ENCODE measurements around the gene PHOSPHO2.

DNA sequence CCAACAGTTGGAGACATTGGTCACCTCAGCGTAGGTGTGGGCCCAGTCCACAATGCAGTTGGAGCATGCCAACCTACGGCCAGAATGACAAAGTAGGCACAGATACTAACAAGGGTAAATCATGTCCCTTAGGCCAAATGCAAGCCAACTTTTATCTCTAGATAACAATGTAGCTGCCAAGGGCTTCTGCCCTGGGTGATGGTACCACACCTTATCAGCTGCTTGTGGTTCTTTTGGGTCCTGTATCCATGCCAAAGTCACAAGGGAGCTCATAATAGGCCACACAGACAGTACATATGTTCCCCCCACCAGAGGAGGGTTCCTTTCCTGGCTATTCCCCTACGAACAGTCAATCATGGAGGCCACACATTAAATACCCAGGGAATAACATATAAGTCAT is 19.1 kb downstream of the PHOSPHO2 start:
- no peak for TF ChIP-seq POLR2A (IDR thresholded peaks at IDR 0.05)
- TF ChIP-seq, protein P1, sequence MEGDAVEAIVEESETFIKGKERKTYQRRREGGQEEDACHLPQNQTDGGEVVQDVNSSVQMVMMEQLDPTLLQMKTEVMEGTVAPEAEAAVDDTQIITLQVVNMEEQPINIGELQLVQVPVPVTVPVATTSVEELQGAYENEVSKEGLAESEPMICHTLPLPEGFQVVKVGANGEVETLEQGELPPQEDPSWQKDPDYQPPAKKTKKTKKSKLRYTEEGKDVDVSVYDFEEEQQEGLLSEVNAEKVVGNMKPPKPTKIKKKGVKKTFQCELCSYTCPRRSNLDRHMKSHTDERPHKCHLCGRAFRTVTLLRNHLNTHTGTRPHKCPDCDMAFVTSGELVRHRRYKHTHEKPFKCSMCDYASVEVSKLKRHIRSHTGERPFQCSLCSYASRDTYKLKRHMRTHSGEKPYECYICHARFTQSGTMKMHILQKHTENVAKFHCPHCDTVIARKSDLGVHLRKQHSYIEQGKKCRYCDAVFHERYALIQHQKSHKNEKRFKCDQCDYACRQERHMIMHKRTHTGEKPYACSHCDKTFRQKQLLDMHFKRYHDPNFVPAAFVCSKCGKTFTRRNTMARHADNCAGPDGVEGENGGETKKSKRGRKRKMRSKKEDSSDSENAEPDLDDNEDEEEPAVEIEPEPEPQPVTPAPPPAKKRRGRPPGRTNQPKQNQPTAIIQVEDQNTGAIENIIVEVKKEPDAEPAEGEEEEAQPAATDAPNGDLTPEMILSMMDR (IDR thresholded peaks at IDR 0.05), result no peak
